ENCODE data around the gene ITGAE. TPM values are rescaled to one million over a fixed set of nuclear protein-coding genes. Genes with fewer than 3 reads are reported as not detected.

ITGAE gene
- total RNA-seq, 2 donors from 2014 or later, result 16.2 to 27.6 TPM

DNA sequence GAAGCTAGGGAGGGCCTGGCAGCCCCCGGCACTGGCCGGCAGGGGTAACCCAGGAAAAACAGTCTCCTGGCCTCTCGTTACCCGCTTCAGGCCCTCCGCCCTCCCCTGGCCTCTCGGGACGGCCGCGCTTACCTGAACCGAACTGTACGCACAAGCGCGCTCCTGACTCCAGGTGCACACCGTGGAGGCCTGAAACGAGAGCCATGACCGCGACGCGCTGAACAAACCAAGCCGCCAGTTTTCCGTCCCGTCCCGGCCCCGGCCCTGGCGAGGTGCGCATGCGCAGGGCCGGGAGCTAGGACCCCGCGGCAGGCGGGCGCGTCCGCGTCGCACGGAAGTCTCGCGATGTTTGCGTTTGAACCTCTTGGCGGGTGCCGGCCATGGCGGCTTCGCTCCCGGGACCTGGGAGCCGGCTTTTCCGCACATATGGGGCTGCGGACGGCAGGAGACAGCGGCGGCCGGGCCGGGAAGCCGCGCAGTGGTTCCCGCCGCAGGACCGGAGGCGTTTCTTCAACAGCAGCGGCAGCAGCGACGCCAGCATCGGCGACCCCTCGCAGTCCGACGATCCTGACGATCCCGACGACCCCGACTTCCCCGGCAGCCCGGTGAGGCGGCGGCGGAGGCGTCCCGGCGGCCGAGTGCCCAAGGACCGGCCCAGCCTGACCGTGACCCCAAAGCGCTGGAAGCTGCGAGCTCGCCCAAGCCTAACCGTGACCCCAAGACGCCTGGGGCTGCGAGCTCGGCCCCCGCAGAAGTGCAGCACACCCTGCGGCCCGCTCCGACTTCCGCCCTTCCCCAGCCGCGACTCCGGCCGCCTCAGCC lies 77.2 kb downstream of the ITGAE start, which contains the start of gene HASPIN:
TSS of gene HASPIN (plus strand) at position 348 of the 822 bp plus-strand sequence. CDS start at position 381, 33 bp downstream.
- intact Hi-C loops (cut with DNase I), result loop anchor here (2.0 kb wide), 1 partner anchor 55 kb away; the partner anchor contains the start of genes EMC6 and TAX1BP3
- Histone ChIP-seq H3K27ac (peak within 1 kb of the TSS; percentile 81 to 90), H3K4me3 (peak within 1 kb of the TSS; percentile 67 to 89), H3K4me1 (replicated peaks) (peaks cover 2% of the 10 kb centered on the region), H3K9me3 (no peaks in the 10 kb centered on the region), H3K36me3 (no peaks in the 10 kb centered on the region), H3K27me3 (replicated peaks; ENCODE audit: insufficient read depth) (no peaks in the 10 kb centered on the region)
- peak; percentile 81 for DNase-seq (ENCODE audit: low spot score)
- under 1% methylated on average over 25 of the region's 98 CpGs for WGBS
- TF ChIP-seq CTCF (IDR thresholded peaks at IDR 0.05) (peak in 2 of 4 experiments; percentile 35 to 36), POLR2A (IDR thresholded peaks at IDR 0.05) (peak; percentile 68), POLR2AphosphoS5 (IDR thresholded peaks at IDR 0.05) (peak; percentile 98)

GRCh38 chr17:3723188-3723555 lies 77.8 kb downstream of the ITGAE start:
- Histone ChIP-seq H3K27me3 (replicated peaks; ENCODE audit: insufficient read depth) (no peaks in the 10 kb centered on the region), H3K9me3 (no peaks in the 10 kb centered on the region), H3K36me3 (no peaks in the 10 kb centered on the region), H3K4me3 (peak overlapping the region; percentile 67 to 89), H3K4me1 (replicated peaks) (peaks cover 2% of the 10 kb centered on the region), H3K27ac (peak overlapping the region; percentile 81 to 90)
- TF ChIP-seq POLR2AphosphoS5 (IDR thresholded peaks at IDR 0.05) (no peak), POLR2A (IDR thresholded peaks at IDR 0.05) (no peak), CTCF (IDR thresholded peaks at IDR 0.05) (no peak)
- intact Hi-C loops (cut with DNase I), result loop anchor here (2.0 kb wide), 1 partner anchor 54 kb away; the partner anchor contains the start of genes EMC6 and TAX1BP3
- DNase-seq (ENCODE audit: low spot score), result no peak
- 2% methylated on average over 13 of the region's 13 CpGs for WGBS

DNA sequence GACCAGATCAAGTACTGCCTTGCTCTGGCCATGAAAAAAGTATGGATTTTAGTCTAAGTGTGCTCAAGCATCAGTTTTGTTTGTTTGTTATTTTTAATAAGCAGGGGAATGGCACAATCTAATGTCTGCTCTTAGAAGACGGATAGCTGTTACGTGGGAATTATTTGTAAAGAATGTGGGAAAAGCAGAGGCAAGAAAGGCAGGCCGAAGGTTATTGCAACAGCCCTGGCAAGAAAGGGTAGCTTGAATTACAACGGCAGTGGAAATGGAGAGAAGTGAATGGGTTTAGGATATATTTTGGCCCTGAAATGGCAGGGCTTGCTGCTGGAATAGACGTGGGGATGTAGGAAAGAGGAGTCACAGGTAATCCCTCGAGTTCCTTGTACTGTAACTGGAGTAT lies 78.3 kb downstream of the ITGAE start:
- WGBS, result 26% methylated on average over 6 of the region's 6 CpGs
- H3K36me3 ChIP-seq, result no peaks in the 10 kb centered on the region
- intact Hi-C loops (cut with DNase I), result loop anchor here (2.0 kb wide), 1 partner anchor 54 kb away; the partner anchor contains the start of genes EMC6 and TAX1BP3
- peaks cover 2% of the 10 kb centered on the region for H3K4me1 ChIP-seq (replicated peaks)
- no peaks in the 10 kb centered on the region for H3K9me3 ChIP-seq
- H3K4me3 ChIP-seq, result peak overlapping the region; percentile 67 to 89
- no peak for TF ChIP-seq CTCF (IDR thresholded peaks at IDR 0.05)
- no peak for TF ChIP-seq POLR2A (IDR thresholded peaks at IDR 0.05)
- no peak for TF ChIP-seq POLR2AphosphoS5 (IDR thresholded peaks at IDR 0.05)
- DNase-seq (ENCODE audit: low spot score), result no peak
- no peaks in the 10 kb centered on the region for H3K27me3 ChIP-seq (replicated peaks; ENCODE audit: insufficient read depth)
- no peak overlapping the region for H3K27ac ChIP-seq

- no peak for TF ChIP-seq POLR2A (IDR thresholded peaks at IDR 0.05)
- no peak for TF ChIP-seq POLR2AphosphoS5 (IDR thresholded peaks at IDR 0.05)
- no peak for TF ChIP-seq CTCF (IDR thresholded peaks at IDR 0.05)
- no peak for DNase-seq (ENCODE audit: low spot score)
- Histone ChIP-seq H3K36me3 (peaks cover 0 to 6% of the 10 kb centered on the region in 2 donors), H3K27me3 (replicated peaks; ENCODE audit: insufficient read depth) (no peaks in the 10 kb centered on the region), H3K4me3 (no peak overlapping the region), H3K9me3 (no peaks in the 10 kb centered on the region), H3K4me1 (replicated peaks) (peaks cover 1% of the 10 kb centered on the region), H3K27ac (no peak overlapping the region)
- intact Hi-C loops (cut with DNase I), result no loop called here
These were observed 81.7 kb downstream of the ITGAE start for GRCh38 chr17:3719265-3719664.

All from prostate gland (tissue), 2 donors.